Psoas muscle (tissue), 8 donors: Measurements from ENCODE around the gene OR2V2. TPM values are rescaled to one million over a fixed set of nuclear protein-coding genes. Genes with fewer than 3 reads are reported as not detected.
"Not testable (repeated sequence)": the region's sequence is repeated elsewhere in the genome, so short reads cannot be mapped to it uniquely, and the experiment has no call there.

Experiments
- ATAC-seq, 4 donors: fragments of 200-7000 bp; cut with Tn5 transposase; one replicate each; pipeline ENCODE4 v1.9.1; 2020; ENCODE audit warnings: moderate library complexity in 3 of 4, mild to moderate bottlenecking in 2 of 4
- DNase-seq, 2 donors: peaks; one replicate each; pipeline ENCODE4 v3.0.0-alpha.2; 2020
- H3K27ac ChIP-seq: fragments of 200-600 bp; one replicate; pipeline ENCODE4 v1.8.0; 2022
- H3K27me3 ChIP-seq, 3 donors: fragments of 200-600 bp in 1 of 3; one replicate each; pipeline versions ENCODE4 v1.6.1 to v1.8.0; 2013 to 2022; ENCODE audit warnings: low read length in 2 of 3, mild to moderate bottlenecking in 2 of 3, moderate library complexity in 1 of 3; ENCODE audit not compliant: insufficient read depth in 3 of 3
- H3K36me3 ChIP-seq, 2 donors: fragments of 200-600 bp in 1 of 2; one replicate each; pipeline versions ENCODE4 v1.6.1 to v1.8.0; 2013 to 2022; ENCODE audit warnings: low read depth in 1 of 2, mild to moderate bottlenecking in 1 of 2, moderate library complexity in 1 of 2; ENCODE audit not compliant: insufficient read depth in 1 of 2
- H3K4me1 ChIP-seq: fragments of 200-600 bp; one replicate; pipeline ENCODE4 v1.8.0; 2022
- H3K4me3 ChIP-seq: fragments of 200-600 bp; one replicate; pipeline ENCODE4 v1.8.0; 2022; ENCODE audit warnings: mild to moderate bottlenecking
- H3K9me3 ChIP-seq: fragments of 200-600 bp; one replicate; pipeline ENCODE4 v1.8.0; 2022
- WGBS, 3 donors: extraction: QIAGEN DNeasy Blood & Tissue Kit; methylation state at CpG; one replicate each; pipeline versions ENCODE4 v1.1.6 to v1.1.7; 2013; 5-methylcytosine and 5-hydroxymethylcytosine counted together
- intact Hi-C, 2 donors: fragments of 100-400 bp; cut with DNase I; formaldehyde crosslinking; loops; one replicate each; pipeline versions ENCODE4 v1.11.0 to v1.14.2; 2022
- polyA plus RNA-seq, 3 donors: library from polyadenylated mRNA; stranded (reverse); fragments of 200-250 nt; gene quantifications; one replicate each; pipeline ENCODE4 v1.2.3, GENCODE V29; 2013
- total RNA-seq, 4 donors: library from RNA; stranded (reverse); fragmentation: NEBNext Ultra II Directional in 2 of 4; extraction: Animal tissue kit (Norgen Biotek cat#: 25700) in 2 of 4; gene quantifications; one replicate each; pipeline versions ENCODE4 v1.2.1 to v1.2.4, GENCODE V29; 2021 to 2023
- TF ChIP-seq, protein P1 (sequence below): fragments of 200-600 bp; IDR thresholded peaks from one replicate; pipeline ENCODE4 v1.8.0; 2022; ENCODE audit warnings: antibody characterized with exemption
- donor health status: healthy with polysubstance abuse.
- donor health status: DM: no; HTN: no; CAD: no; lungs with moderate emphysema.
- donor health status: Bipolar disorder and iron deficiency.
- donor health status: healthy.
- donor health status: DM: yes; HTN: yes; CAD: no.
- donor health status: DM: no; HTN: no; CAD: no.
- donor health status: DM: no; HTN: no; CAD: no.
- donor health status: DM: yes; HTN: yes; CAD: no.

The OR2V2 gene
- total and polyA plus RNA-seq, 7 donors: not detected

GRCh38 chr5:181159286-181160151, 12.1 kb downstream of the OR2V2 start:
- intact Hi-C loops: loop anchor here (2.0 to 10.0 kb wide), 3 partner anchors 295 to 377 kb away; partner anchors contain the start of gene ZFP62 (in 2 of the 2)
- 53 to 55% (median 53%) methylated on average over 20 of the region's 20 CpGs for WGBS, 3 donors

GRCh38 chr5:181160152-181160754, 12.9 kb downstream of the OR2V2 start:
- 32 to 48% (median 45%) methylated on average over 18 to 21 of the region's 21 CpGs for WGBS, 3 donors
- Histone ChIP-seq H3K4me3 (peak overlapping the region; percentile 46), H3K4me1 (peaks cover 5% of the 10 kb centered on the region), H3K27ac (peak overlapping the region; percentile 55), H3K36me3 (no peaks in the 10 kb centered on the region), H3K9me3 (no peaks in the 10 kb centered on the region), H3K27me3 (peaks cover 0 to 6% (median 4%) of the 10 kb centered on the region in 3 donors)
- TF ChIP-seq, protein P1, sequence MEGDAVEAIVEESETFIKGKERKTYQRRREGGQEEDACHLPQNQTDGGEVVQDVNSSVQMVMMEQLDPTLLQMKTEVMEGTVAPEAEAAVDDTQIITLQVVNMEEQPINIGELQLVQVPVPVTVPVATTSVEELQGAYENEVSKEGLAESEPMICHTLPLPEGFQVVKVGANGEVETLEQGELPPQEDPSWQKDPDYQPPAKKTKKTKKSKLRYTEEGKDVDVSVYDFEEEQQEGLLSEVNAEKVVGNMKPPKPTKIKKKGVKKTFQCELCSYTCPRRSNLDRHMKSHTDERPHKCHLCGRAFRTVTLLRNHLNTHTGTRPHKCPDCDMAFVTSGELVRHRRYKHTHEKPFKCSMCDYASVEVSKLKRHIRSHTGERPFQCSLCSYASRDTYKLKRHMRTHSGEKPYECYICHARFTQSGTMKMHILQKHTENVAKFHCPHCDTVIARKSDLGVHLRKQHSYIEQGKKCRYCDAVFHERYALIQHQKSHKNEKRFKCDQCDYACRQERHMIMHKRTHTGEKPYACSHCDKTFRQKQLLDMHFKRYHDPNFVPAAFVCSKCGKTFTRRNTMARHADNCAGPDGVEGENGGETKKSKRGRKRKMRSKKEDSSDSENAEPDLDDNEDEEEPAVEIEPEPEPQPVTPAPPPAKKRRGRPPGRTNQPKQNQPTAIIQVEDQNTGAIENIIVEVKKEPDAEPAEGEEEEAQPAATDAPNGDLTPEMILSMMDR: no peak
- DNase-seq: peak; percentile 56 to 81
- intact Hi-C loops: no loop called here
- ATAC-seq: peak; percentile 48 to 71 (median 66)

More at GRCh38 chr5:181159286-181160151, 12.1 kb downstream of the OR2V2 start:
- Histone ChIP-seq H3K36me3 (no peaks in the 10 kb centered on the region), H3K4me3 (no peak overlapping the region), H3K9me3 (no peaks in the 10 kb centered on the region), H3K27me3 (peaks cover 0 to 4% (median 2%) of the 10 kb centered on the region in 3 donors), H3K27ac (peak overlapping the region; percentile 55), H3K4me1 (peaks cover 5% of the 10 kb centered on the region)
- DNase-seq (peak; percentile 87 to 93), ATAC-seq (peak; percentile 90 to 97 (median 92))
- TF ChIP-seq, protein P1: peak; percentile 83

DNA sequence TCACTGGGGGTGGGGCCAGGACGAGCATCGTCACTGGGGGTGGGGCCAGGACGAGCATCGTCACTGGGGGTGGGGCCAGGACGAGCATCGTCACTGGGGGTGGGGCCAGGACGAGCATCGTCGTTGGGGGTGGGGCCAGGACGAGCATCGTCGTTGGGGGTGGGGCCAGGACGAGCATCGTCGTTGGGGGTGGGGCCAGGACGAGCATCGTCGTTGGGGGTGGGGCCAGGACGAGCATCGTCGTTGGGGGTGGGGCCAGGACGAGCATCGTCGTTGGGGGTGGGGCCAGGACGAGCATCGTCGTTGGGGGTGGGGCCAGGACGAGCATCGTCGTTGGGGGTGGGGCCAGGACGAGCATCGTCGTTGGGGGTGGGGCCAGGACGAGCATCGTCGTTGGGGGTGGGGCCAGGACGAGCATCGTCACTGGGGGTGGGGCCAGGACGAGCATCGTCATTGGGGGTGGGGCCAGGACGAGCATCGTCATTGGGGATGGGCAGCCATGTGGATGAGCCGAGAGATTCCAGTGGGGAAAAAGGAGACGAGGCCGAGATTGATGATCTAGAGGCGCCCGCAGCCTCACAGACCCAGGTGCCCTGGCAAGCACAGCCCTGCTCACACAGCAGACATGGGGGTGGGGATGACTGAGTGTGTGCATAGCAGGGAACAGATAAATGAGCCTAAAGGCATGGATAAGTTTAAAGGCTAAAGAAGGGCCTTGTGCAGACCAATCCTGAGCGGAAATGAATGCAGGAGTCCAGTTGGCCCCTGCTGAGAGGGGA, 13.6 kb downstream of the OR2V2 start:
- H3K27ac ChIP-seq, H3K9me3 ChIP-seq, H3K4me3 ChIP-seq, H3K36me3 ChIP-seq, H3K4me1 ChIP-seq, intact Hi-C loops: not testable (repeated sequence)
- H3K27me3 ChIP-seq: peaks cover 0 to 13% (median 4%) of the 10 kb centered on the region in 3 donors
- ATAC-seq: peak; percentile 22 to 50 (median 46)
- DNase-seq: peak; percentile 45 to 77
- 10 to 18% (median 11%) methylated on average over 12 to 27 of the region's 48 CpGs for WGBS, 3 donors

DNA sequence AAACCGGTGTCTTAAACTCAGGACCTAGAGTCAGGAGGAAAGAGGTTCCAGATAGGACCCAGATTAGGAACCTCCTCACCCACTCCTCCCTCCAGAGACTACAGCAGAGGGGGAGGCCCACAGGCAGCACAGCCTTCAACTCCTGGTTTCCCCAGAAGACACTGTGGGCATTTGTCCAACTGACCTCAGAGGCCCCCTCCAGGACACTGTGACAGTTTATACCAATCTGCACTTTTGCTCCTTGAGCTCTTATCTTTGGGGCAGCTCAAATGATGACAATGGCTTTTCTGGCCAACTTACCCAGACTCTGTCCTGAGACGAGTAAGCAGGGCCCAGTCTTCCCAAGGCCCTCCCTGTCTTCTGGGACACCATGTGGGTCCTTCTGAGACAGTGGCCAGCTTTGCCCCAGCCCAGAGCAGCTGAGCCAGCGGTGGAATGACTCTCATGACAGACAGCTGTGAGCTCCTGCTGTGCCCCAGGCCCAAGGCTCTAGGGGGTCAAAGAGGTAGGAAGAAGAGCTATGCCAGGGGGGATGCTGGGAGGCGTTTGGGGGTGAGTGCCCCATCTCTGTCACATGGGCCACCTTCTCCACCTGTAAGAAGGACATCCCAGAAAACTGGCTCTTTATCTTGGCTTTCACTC, 14.3 kb downstream of the OR2V2 start:
- ATAC-seq (peak in 2 of 4 donors; percentile 5 to 13), DNase-seq (no peak)
- Histone ChIP-seq H3K27me3 (peaks cover 0 to 21% (median 4%) of the 10 kb centered on the region in 3 donors), H3K4me3 (no peak overlapping the region), H3K9me3 (no peaks in the 10 kb centered on the region), H3K36me3 (no peaks in the 10 kb centered on the region), H3K4me1 (peaks cover 5% of the 10 kb centered on the region), H3K27ac (no peak overlapping the region)
- intact Hi-C loops: no loop called here
- TF ChIP-seq, protein P1: no peak
- 67 to 74% (median 74%) methylated on average over 4 of the region's 4 CpGs for WGBS, 3 donors
